Stimulated activated CD4-positive, alpha-beta T cell treated with anti-CD3 and anti-CD28 coated beads, Interleukin-1b, Interleukin-23, amount 100 ng/mL, for 4 hours (primary cell): ENCODE data around the gene INO80E.
"Not testable (repeated sequence)": the region's sequence is repeated elsewhere in the genome, so short reads cannot be mapped to it uniquely, and the experiment has no call there.

Experiments used
- DNase-seq, 2 donors: peaks; one replicate each; pipeline ENCODE4 v3.0.0-alpha.2; 2020; ENCODE audit warnings: low read depth in 2 of 2

INO80E gene

GRCh38 chr16:29995911-29996765 is at the start of gene INO80E:
Gene INO80E (plus strand): TSS chr16:29996241. CDS start chr16:29996311, 70 bp downstream.
- DNase-seq, result peak; percentile 98

GRCh38 chr16:29947897-29948296 is 48.1 kb upstream of the INO80E start:
- DNase-seq, result no peak

- no peak for DNase-seq
Measured at GRCh38 chr16:29950806-29951461, 45.1 kb upstream of the INO80E start.

GRCh38 chr16:29951625-29952365 is 44.2 kb upstream of the INO80E start:
- DNase-seq, result no peak

- no peak for DNase-seq
Measured at GRCh38 chr16:29958756-29959155, 37.3 kb upstream of the INO80E start.

- no peak for DNase-seq
Measured at GRCh38 chr16:29959293-29959692, 36.7 kb upstream of the INO80E start.

GRCh38 chr16:29959821-29960220 is 36.2 kb upstream of the INO80E start:
- not testable (repeated sequence) for DNase-seq

- no peak for DNase-seq
Measured at GRCh38 chr16:29961127-29961478, 34.9 kb upstream of the INO80E start.

- peak; percentile 90 to 93 for DNase-seq
Measured at GRCh38 chr16:29961479-29962343, 34.3 kb upstream of the INO80E start, which contains the start of gene TMEM219. Gene TMEM219 (plus strand): TSS chr16:29962079. CDS start chr16:29963144, 1,065 bp downstream.

- DNase-seq, result no peak
Measured at GRCh38 chr16:29962344-29962994, 33.6 kb upstream of the INO80E start.

- DNase-seq, result no peak
Measured at GRCh38 chr16:29963021-29963743, 32.9 kb upstream of the INO80E start.

GRCh38 chr16:29968205-29968604 is 27.8 kb upstream of the INO80E start:
- no peak for DNase-seq

GRCh38 chr16:29971304-29971703 is 24.7 kb upstream of the INO80E start:
- no peak for DNase-seq

GRCh38 chr16:29972500-29972899 is 23.5 kb upstream of the INO80E start:
- DNase-seq, result no peak

GRCh38 chr16:29972992-29973383 is 23.1 kb upstream of the INO80E start:
- no peak for DNase-seq

- DNase-seq, result peak; percentile 86 to 91
Measured at GRCh38 chr16:29973384-29974246, 22.4 kb upstream of the INO80E start, which contains the start of gene TAOK2. Gene TAOK2 (plus strand): TSS chr16:29973868. CDS start chr16:29977773, 3,905 bp downstream.

GRCh38 chr16:29974291-29975133 is 21.5 kb upstream of the INO80E start:
- no peak for DNase-seq

GRCh38 chr16:29975134-29975538 is 20.9 kb upstream of the INO80E start:
- DNase-seq, result no peak
